Measurements from ENCODE around the gene SDC4. TPM values are rescaled to one million over a fixed set of nuclear protein-coding genes. Genes with fewer than 3 reads are reported as not detected.
A peak's percentile ranks its signal among the peaks of the same experiment; 100 is the strongest.

Gene SDC4
- total and polyA plus RNA-seq, 3 donors from 2014 or later, result 124 to 234 (median 191) TPM

DNA sequence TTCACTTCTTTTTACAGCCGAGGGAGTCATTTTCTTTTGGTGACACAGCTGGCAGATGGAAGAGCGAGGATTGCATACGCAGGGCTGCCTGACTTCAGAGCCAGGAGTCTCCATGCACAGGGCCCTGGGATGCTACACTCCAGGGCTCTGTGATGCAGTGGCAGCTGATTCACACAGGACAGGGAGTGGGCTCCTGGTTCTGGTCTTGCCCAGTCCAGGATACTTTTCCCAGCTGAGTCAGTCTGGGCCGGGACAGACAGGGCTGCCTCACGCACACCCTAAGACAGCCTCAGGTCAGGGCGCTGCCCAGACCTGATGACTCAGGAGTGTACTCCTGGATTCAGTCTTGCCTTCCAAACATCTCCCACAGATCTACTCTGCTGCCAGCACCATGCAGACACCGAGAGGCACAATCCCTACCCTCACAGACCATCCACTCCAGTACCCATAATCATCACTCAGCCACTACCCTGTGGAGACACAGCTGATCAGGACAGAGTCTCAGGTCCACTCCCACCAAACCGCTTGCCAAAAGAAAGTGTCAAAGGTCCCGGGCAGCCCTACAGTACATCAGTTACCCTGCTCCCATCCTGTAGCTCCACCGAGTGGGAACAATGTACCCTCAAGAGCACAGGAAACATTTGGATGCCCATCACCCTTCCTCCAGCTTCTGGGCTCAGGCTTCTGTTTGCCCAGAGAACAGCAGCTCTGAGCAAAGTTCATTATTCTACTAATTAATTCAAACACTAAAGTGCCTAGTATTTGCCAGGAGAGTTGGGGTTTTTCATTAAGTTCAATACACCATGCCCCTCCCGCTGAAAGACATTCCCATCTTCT, 11.5 kb downstream of the SDC4 start:
- WGBS, 2 donors, result 68 to 73% methylated on average over 9 to 11 of the region's 11 CpGs
- Histone ChIP-seq H3K36me3 (ENCODE audit: low read depth, missing control alignments) (no peaks in the 10 kb centered on the region), H3K4me3 (no peak overlapping the region), H3K9me3 (no peaks in the 10 kb centered on the region), H3K4me1 (peaks cover 34% of the 10 kb centered on the region), H3K27ac (peak overlapping the region in 1 of 2 donors; percentile 64), H3K27me3 (no peaks in the 10 kb centered on the region)
- intact Hi-C loops (cut with DNase I; ENCODE audit: low total_unique reads), result no loop called here
- DNase-seq, result no peak
- TF ChIP-seq, protein P1, sequence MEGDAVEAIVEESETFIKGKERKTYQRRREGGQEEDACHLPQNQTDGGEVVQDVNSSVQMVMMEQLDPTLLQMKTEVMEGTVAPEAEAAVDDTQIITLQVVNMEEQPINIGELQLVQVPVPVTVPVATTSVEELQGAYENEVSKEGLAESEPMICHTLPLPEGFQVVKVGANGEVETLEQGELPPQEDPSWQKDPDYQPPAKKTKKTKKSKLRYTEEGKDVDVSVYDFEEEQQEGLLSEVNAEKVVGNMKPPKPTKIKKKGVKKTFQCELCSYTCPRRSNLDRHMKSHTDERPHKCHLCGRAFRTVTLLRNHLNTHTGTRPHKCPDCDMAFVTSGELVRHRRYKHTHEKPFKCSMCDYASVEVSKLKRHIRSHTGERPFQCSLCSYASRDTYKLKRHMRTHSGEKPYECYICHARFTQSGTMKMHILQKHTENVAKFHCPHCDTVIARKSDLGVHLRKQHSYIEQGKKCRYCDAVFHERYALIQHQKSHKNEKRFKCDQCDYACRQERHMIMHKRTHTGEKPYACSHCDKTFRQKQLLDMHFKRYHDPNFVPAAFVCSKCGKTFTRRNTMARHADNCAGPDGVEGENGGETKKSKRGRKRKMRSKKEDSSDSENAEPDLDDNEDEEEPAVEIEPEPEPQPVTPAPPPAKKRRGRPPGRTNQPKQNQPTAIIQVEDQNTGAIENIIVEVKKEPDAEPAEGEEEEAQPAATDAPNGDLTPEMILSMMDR (IDR thresholded peaks at IDR 0.05), result no peak
- TF ChIP-seq POLR2A (IDR thresholded peaks at IDR 0.05), result no peak

GRCh38 chr20:45330476-45330875, 17.7 kb downstream of the SDC4 start:
- TF ChIP-seq, protein P1 (IDR thresholded peaks at IDR 0.05), result no peak
- TF ChIP-seq POLR2A (IDR thresholded peaks at IDR 0.05), result no peak
- H3K27ac ChIP-seq, result no peak overlapping the region

DNA sequence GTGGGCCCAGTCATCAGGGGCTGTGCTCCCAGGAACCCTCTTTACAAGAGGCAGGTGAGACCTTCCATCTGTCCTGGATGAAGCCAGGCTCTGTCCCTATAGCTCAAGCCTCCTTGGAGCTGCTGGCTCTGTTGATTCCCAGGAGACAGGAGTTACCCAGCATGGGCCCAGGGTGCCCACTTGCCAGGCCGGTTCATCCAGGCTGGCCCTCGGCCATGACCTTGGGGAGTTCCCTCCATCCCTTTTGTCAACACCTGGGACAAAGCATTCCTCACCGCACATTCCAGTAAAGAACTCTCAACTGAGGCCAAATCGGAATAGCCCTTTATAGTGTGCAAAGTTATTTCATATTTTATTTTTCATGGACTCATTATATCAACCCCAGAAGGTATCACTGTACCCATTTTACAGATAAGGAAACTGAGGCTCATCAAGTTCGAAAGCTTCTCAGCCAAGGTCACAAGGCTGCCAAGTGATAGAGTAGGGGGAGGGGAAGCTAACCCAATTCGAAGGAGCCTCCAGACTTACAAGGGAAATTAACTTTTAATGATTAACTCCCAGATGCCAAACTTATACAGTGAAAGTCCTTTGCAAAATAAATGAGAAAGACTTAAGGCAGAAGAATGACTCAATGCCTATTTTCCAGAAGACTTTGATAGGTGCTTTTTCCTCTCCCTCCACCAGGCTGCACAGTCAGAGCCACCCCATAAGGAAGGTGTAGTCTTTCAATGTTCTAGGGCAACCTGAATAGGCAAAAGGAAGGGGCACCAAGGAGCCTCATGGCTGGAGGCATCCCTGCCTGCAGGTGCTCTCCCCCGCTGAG, 18.5 kb downstream of the SDC4 start:
- H3K4me1 ChIP-seq, result no peaks in the 10 kb centered on the region
- TF ChIP-seq POLR2A (IDR thresholded peaks at IDR 0.05), result no peak
- TF ChIP-seq, protein P1 (IDR thresholded peaks at IDR 0.05), result no peak
- intact Hi-C loops (cut with DNase I; ENCODE audit: low total_unique reads), result no loop called here
- no peak overlapping the region for H3K27ac ChIP-seq
- no peaks in the 10 kb centered on the region for H3K27me3 ChIP-seq
- no peak overlapping the region for H3K4me3 ChIP-seq
- no peaks in the 10 kb centered on the region for H3K9me3 ChIP-seq
- 67 to 73% methylated on average over 7 of the region's 7 CpGs for WGBS, 2 donors
- H3K36me3 ChIP-seq (ENCODE audit: low read depth, missing control alignments), result no peaks in the 10 kb centered on the region
- DNase-seq, result no peak

More at GRCh38 chr20:45330476-45330875, 17.7 kb downstream of the SDC4 start:
- Histone ChIP-seq H3K4me3 (no peak overlapping the region), H3K9me3 (no peaks in the 10 kb centered on the region), H3K4me1 (no peaks in the 10 kb centered on the region), H3K27me3 (no peaks in the 10 kb centered on the region), H3K36me3 (ENCODE audit: low read depth, missing control alignments) (no peaks in the 10 kb centered on the region)
- DNase-seq, result no peak
- WGBS, 2 donors, result 90 to 93% methylated on average over 3 of the region's 3 CpGs
- intact Hi-C loops (cut with DNase I; ENCODE audit: low total_unique reads), result no loop called here

- H3K36me3 ChIP-seq (ENCODE audit: low read depth, missing control alignments), result no peaks in the 10 kb centered on the region
- no peak for TF ChIP-seq POLR2A (IDR thresholded peaks at IDR 0.05)
- TF ChIP-seq, protein P1 (IDR thresholded peaks at IDR 0.05), result no peak
- intact Hi-C loops (cut with DNase I; ENCODE audit: low total_unique reads), result no loop called here
- no peak for DNase-seq
- no peak overlapping the region for H3K4me3 ChIP-seq
- no peak overlapping the region for H3K27ac ChIP-seq
- H3K4me1 ChIP-seq, result no peaks in the 10 kb centered on the region
- 84 to 91% methylated on average over 4 of the region's 4 CpGs for WGBS, 2 donors
- no peaks in the 10 kb centered on the region for H3K9me3 ChIP-seq
- H3K27me3 ChIP-seq, result no peaks in the 10 kb centered on the region
These were observed 19.8 kb downstream of the SDC4 start for GRCh38 chr20:45328451-45328850.

Measured in testis (tissue), 3 donors.